GM18498 (cell line): ENCODE results near the gene HSD17B3.
"Not testable (repeated sequence)": the region's sequence is repeated elsewhere in the genome, so short reads cannot be mapped to it uniquely, and the experiment has no call there.

Source experiments
- ATAC-seq: cut with Tn5 transposase; IDR thresholded peaks from one replicate; pipeline ENCODE4 v1.9.1; 2021; ENCODE audit warnings: mild to moderate bottlenecking, moderate library complexity; ENCODE audit not compliant: unreplicated experiment

Gene HSD17B3

DNA sequence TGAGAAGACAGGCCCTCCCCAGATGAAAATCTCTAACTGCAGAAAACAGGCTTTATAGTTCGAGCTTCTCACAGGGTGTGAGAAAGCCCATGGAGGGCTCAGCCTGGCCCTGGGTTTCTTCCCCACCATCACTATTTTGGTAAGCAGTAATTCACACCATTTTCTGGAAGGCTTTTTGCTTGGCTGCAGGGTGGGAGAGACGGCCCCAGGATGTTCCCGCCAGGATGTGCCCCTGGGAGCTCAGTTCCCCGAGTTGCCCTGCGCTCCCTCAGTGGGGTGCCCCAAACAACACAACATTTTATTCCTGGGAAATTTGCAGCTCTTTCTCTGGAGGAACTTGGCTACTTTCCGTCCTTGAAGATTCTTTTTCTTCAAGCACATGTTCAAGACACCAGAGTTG is 100.8 kb downstream of the HSD17B3 start:
- ATAC-seq, result no peak

DNA sequence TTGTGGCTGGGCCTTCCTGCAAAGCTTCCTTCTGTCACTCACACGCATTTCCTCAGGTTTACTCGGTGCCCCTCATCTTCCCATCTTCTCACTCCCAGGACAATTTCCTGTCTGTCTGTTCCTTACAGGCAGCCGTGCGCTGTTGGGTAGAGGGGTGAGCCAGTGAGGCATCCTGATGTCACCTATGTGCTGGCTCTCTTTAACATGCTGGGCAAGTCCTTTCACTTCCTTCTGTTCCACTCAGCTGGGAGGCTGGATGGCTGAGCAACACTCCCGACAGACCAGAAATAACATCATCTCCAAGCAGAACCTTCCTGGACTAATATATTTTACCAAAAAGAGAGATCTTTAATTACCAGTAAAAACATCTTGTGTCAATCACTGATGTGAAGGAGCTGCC is 103.0 kb downstream of the HSD17B3 start:
- no peak for ATAC-seq

DNA sequence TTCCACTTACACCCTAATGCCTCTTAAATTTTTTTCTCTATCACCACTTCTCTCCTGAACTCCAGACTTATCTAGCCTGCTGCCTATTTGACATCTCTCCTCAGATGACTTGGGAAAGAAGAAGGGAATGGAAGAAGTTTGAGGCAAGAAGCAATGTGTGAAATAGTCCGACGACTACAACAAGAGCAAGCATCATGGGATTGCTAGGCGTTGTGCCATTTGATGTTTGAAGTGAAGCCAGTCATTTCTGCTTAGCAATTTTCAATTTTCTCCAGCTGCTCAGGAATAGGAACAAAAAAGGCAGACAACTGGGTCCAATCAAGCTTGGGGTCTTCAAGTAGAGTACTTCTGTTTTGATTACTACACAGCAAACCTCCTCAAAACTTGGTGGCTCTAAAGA is 106.4 kb downstream of the HSD17B3 start:
- no peak for ATAC-seq

DNA sequence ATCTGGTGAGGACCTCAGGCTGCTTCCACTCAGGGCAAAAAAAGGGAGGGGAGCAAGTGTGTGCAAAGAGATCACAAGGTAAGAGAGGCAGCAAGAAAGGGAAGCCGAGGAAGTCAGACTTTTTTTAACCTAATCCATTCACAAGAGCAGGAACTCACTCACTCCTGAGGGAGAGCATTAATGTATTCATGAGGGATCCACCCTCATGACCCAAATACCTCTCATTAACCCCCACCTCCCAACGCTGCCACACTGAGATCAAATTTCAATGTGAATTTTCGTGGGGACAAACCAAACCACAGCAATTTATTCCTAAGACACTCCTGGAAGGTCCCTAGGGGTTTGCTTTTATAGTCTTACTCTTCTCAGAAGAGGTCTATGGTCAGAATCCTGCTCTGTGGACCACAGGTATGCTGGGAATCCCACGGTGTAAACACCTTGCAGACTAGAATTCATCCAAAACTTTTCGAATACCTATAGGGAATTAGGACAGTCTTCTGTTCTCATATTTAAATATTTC is 108.7 kb downstream of the HSD17B3 start:
- no peak for ATAC-seq

DNA sequence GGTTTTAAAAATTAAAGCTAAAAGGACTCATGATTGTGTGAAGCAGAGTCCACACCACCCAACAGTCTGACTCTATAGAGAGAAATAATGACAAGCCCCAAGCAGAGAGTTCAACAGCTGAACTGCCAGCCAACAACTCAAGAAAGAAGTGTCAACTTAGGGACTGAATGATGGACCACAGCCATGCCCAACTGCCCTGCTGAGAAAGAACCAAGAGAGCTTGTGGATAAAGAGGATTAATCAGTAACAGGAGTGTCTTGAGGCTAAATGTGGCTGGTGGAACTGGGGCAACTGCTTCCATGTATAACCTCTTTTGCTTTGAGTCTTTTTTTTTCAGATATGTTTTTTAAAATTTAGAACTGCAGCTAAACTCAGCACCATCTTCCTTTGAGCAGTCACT is 109.3 kb downstream of the HSD17B3 start:
- ATAC-seq, result no peak

DNA sequence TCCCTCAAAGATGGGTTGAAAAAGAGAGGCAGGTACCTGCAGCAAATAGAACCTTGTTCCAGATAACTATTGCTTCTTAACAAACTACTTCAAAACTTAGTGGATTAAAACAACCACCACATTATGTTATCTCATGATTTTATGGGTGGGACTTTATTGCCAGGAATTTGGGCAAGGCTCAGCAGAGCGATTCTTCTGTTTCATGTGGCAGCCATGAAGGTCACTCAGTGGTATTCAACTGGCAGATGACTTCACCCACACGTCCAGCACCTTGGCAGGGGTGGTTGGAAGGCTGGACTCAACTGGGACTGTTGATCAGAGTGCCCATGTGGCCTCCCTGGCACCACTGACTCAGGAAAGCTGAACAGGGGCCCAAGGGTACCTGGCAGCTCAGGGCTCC is 112.0 kb downstream of the HSD17B3 start:
- no peak for ATAC-seq

DNA sequence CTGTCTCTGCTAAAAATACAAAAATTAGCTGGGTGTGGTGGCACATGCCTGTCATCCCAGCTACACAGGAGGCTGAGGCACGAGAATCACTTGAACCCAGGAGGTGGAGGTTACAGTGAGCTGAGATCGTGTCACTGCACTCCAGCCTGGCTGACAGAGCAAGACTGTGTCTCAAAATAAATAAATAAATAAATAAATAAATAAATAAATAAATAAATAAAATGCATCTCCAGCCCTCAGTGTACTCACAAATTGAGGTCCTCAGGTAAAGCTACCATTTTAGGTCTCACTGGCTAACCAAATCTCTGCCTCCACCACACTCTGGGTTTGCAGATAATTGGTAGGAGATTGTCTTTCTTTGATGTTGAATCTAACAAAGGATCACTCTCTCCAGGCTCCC is 112.4 kb downstream of the HSD17B3 start:
- ATAC-seq, result not testable (repeated sequence)

DNA sequence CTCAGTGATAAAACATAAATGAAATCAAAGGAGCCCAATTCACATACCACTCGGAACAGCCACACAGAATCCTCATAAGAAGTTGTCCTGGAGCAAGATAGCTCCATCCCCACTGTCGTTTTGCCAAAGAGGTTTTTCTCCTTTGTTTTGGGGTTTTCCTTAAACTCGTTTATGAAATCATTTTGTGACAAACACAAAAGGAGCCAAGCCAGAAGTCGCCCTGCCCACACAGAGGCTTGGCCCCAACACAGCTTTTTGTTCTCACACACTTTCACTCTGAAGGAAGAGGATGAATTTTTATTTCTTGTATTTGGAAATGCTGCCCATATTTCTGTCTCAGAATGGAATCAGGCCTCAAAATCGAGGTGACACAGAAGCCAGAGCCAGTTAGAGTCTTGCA is 113.4 kb downstream of the HSD17B3 start:
- no peak for ATAC-seq

DNA sequence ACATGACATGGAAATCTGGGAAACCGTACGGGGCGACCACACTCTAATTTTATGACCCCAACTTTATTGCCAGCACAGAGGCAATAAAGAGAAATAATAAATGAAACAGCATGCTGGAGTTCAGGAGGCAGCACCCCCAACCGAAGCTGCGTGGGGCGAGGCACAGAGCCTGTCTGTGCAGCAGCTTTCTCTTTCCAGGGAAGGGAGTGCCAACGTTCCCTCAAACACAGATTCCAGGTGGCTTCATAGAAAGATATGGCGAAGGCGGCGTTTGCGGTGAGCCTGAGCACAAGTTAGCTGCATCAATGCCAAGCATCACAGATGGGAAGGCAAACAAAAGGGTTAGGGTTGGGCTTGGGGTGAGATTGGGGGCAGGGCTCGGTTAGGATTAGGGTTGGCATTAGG is 114.8 kb downstream of the HSD17B3 start:
- no peak for ATAC-seq

DNA sequence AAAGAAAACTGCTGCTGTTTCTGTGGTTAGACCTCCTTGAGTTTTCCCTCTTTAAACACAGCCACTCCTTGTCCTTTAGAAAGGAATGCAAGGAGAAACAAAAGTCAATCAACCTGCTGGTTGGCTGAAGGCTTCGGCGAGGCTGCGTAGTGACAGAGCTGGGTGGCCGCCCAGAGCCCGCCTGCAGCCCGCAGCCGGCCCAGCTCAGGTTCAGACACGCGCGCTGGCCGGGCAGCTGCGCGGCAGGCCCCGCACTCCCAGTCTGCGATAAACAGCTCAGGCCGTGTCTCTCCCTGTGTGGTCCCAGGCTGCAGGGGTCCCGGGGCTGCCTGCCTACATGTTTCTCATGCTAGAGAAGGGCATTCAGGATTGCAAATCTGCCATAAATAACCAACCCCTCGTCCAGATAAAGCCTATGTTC is 115.4 kb downstream of the HSD17B3 start:
- ATAC-seq, result no peak

DNA sequence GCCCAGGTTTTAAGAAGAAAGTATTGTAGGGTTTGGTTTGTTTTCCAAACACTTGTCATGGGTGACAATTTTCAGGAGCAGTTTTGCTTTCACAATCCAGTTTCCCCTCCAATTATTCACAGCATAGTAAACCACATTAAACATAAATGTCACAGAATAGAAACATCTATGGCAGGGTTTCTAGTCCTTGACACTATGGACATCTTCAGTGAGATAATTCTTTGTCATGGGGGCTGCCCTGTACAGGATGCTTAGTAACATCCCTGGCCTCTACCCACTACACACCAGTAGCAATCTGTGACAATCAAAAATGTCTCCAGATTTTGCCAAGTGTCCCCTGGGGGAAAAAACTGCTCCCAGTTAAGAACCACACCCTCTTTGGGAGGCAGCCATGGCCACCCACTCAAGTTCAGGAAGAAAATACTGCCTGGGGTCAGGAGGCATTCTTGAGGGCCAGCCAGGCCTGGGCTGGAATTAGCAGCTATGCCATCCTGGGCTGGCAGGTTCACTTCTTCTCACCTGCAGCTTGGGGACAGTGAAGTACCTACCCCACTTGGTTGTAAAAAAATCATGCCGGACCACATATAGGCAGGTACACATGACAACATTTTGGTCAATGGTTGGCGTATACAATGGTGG is 116.3 kb downstream of the HSD17B3 start:
- ATAC-seq, result no peak
